Activated CD4-positive, alpha-beta memory T cell treated with anti-CD3 and anti-CD28 coated beads, Interleukin-2, amount 10 ng/mL, durations not matched to agents 7 days and 5 days (primary cell): Measurements from ENCODE around the gene SF1. TPM values are rescaled to one million over a fixed set of nuclear protein-coding genes. Genes with fewer than 3 reads are reported as not detected.
A peak's percentile ranks its signal among the peaks of the same experiment; 100 is the strongest.

Experiments used
- CTCF ChIA-PET: fragments of 350-600 bp; sonication (Branson Sonifier 250); formaldehyde crosslinking; loops from one replicate; lab custom pipeline; 2021; ENCODE audit warnings: antibody characterized with exemption, inconsistent platforms; lab: Charles Lee
- POLR2A ChIA-PET: fragments of 350-600 bp; sonication (Branson Sonifier 250); formaldehyde crosslinking; loops from one replicate; lab custom pipeline; 2021; ENCODE audit warnings: antibody characterized with exemption; lab: Charles Lee
- DNase-seq: peaks from one replicate; pipeline ENCODE4 v3.0.0-alpha.2; 2020
- H3K27ac Mint-ChIP-seq: one replicate; pipeline ENCODE4 v1.8.0; 2021; ENCODE audit warnings: mild to moderate bottlenecking, mixed read lengths
- H3K27me3 Mint-ChIP-seq: one replicate; pipeline ENCODE4 v1.8.0; 2021; ENCODE audit warnings: mixed read lengths
- H3K36me3 Mint-ChIP-seq: one replicate; pipeline ENCODE4 v1.8.0; 2021; ENCODE audit warnings: low read depth, mixed read lengths
- H3K4me1 Mint-ChIP-seq: one replicate; pipeline ENCODE4 v1.8.0; 2021; ENCODE audit warnings: mixed read lengths
- H3K4me3 Mint-ChIP-seq: one replicate; pipeline ENCODE4 v1.8.0; 2021; ENCODE audit warnings: mild to moderate bottlenecking, mixed read lengths
- H3K9me3 Mint-ChIP-seq: one replicate; pipeline ENCODE4 v1.8.0; 2021; ENCODE audit warnings: mixed read lengths
- total RNA-seq, 2 experiments: library from RNA; stranded (reverse); gene quantifications; one replicate each; pipeline ENCODE4 v1.2.3, GENCODE V29; 2021

The SF1 gene
- total RNA-seq, 2 experiments from 2014 or later: 385 to 390 TPM

DNA sequence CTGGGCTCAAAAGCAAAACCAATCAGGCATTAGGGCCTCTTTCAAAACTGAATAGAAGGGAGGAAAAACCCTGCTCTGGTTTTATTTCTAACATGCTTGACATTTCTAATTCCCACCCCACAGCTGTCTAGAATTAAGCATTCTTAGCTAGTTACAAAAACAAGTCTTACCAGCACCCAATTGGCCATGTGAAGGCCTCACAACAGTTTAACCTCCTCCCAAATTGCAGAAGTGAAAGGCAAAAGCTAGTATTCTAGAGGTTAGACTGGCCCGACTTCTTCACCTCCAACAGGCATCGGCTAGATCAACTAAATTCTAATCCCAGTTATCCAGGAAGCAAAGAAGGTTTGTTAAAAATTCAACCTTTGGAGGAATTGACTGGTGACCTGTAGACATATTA is 6.5 kb downstream of the SF1 start:
- Mint-ChIP-seq H3K27me3 (no peaks in the 10 kb centered on the region), H3K4me1 (peaks cover 93% of the 10 kb centered on the region), H3K36me3 (peaks cover 99% of the 10 kb centered on the region), H3K27ac (peak overlapping the region; percentile 84), H3K4me3 (peak overlapping the region; percentile 5), H3K9me3 (no peaks in the 10 kb centered on the region)
- ChIA-PET POLR2A (interaction anchor here (0.8 to 10.9 kb wide), 7 partner anchors 8 to 67 kb away, joined by 3 to 197 read pairs (median 5); partner anchors contain the start of genes MEN1 and RASGRP2), CTCF (interaction anchor here (1.1 to 3.2 kb wide), 4 partner anchors 8 to 83 kb away, joined by 3 to 33 read pairs (median 4); partner anchors contain the start of gene RASGRP2)
- no peak for DNase-seq

DNA sequence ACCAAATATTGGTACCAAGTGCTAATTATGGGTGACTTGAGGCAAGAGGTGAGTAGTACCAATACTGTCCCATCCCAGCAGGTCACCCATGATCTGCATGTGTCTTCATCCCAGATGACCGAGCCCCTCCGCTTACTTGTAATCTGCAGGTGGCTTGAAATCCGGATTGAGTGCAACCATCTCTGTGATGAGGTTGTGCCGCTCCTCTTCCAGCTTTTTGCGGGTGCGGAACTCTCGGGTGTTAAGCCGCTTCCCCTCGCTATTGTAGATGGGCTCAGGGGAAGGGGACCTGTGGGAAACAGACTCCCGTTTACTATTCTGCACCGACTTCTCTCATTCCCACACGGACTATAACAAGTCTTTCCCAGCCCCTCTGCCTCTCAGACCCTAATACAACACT is 8.2 kb downstream of the SF1 start:
- H3K36me3 Mint-ChIP-seq: peaks cover 94% of the 10 kb centered on the region
- ChIA-PET CTCF (interaction anchor here (0.7 to 3.2 kb wide), 3 partner anchors 10 to 26 kb away, joined by 3 to 33 read pairs (median 20); partner anchors contain the start of gene RASGRP2), POLR2A (interaction anchor here (0.8 to 10.9 kb wide), 4 partner anchors 7 to 26 kb away, joined by 4 to 197 read pairs (median 13); partner anchors contain the start of genes PYGM and RASGRP2)
- peak overlapping the region; percentile 1 for H3K27ac Mint-ChIP-seq
- H3K9me3 Mint-ChIP-seq: no peaks in the 10 kb centered on the region
- DNase-seq: no peak
- no peaks in the 10 kb centered on the region for H3K27me3 Mint-ChIP-seq
- peaks cover 88% of the 10 kb centered on the region for H3K4me1 Mint-ChIP-seq
- H3K4me3 Mint-ChIP-seq: no peak overlapping the region

DNA sequence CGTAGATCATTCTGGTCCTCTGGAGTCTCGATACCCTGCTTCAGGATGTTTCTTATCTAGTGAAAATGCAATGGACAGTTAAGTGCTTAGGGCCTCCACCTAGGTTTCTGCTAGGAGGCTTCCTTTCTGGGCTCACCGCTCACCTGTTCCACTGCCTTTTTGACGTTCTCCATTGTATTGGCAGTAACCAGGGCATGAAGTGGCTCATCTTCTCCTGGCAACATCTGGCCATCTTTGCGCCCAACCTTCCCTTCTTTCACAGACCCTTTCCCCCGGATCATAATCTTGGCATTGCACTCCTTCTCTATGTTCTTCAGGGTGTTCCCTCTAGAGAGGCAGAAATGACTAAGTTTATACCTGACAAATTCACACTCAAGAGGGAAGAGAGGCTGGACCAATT is 9.1 kb downstream of the SF1 start:
- Mint-ChIP-seq H3K4me3 (no peak overlapping the region), H3K4me1 (peaks cover 88% of the 10 kb centered on the region), H3K9me3 (no peaks in the 10 kb centered on the region), H3K27ac (peak overlapping the region; percentile 66), H3K27me3 (no peaks in the 10 kb centered on the region), H3K36me3 (peaks cover 94% of the 10 kb centered on the region)
- ChIA-PET CTCF (interaction anchor here (3.1 kb wide), 1 partner anchor 25 kb away, joined by 20 read pairs; the partner anchor contains the start of gene RASGRP2), POLR2A (interaction anchor here (0.8 to 13.2 kb wide), 5 partner anchors 8 to 33 kb away, joined by 3 to 435 read pairs (median 13); partner anchors contain the start of gene RASGRP2)
- DNase-seq: no peak

DNA sequence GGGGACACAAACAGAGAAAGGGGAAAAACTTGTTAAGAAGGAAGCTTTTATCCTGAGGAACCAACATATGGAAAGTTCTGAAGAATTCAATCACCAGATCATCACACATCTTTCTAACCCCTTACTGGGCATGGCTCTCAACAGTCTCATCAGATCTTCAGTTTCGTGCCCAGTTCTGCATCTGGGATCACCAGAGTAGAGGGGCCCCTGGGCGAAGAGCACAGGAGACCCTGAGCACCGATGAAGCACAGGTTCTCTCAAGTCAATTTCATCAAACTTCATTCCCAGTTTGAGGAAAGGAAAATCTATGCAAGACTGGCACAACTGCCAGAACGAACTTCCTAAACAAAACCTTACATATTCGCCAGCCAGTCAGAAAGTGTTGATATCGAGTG is 10.0 kb downstream of the SF1 start:
- no peaks in the 10 kb centered on the region for H3K9me3 Mint-ChIP-seq
- H3K4me3 Mint-ChIP-seq: no peak overlapping the region

DNA sequence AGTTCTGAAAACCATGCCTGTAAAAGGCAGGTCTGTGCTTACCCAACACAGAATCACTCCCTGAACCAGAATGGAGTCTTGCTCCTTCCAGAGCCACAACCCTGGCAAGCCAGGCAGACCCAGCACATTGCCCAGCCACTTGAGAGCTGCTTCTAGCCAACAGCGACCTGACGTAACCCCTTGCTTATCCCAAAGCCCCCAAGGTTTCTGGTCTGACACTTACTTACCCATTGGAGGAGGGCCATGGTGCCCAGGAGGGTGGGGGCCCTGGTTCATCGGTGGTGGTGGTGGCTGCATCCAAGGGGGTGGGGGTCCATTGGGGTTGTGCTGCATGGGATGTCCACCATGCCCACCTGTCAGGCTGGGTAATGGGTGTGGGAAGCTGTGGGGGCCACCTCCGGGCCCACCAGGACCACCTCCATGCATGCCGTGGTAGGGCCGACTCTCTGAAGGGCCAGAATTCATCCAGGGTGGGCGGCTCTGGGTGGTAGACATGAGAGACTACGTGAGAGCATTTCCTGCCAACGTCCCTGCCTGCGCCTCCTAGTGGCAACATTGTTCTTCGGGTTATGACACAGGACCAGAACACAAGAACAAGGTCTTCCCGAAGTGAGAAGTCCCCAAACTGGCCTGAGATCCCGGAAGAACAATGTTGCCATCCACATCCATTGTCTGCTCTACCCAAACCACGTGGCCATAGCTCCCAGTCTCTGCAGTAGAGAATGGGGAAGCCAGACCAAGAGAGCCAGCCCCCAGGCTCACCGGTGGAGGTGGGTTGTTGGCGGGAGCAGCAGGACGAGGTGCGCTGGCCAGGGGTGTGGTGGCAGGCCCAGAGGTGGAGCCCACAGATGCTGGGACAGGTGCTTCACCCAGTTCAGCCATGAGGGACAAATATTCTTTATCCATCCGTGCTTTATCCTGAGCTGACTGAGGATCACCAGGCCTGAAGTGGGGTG is 10.7 kb downstream of the SF1 start:
- Mint-ChIP-seq H3K4me1 (peaks cover 90% of the 10 kb centered on the region), H3K4me3 (no peak overlapping the region), H3K9me3 (no peaks in the 10 kb centered on the region), H3K36me3 (peaks cover 94% of the 10 kb centered on the region), H3K27me3 (no peaks in the 10 kb centered on the region), H3K27ac (peak overlapping the region; percentile 85)
- CTCF ChIA-PET: interaction anchor here (0.9 to 3.1 kb wide), 6 partner anchors 9 to 26 kb away, joined by 3 to 20 read pairs (median 7); partner anchors contain the start of genes RASGRP2 and SF1
- peak; percentile 83 for DNase-seq
- POLR2A ChIA-PET: interaction anchor here (1.0 to 13.2 kb wide), 6 partner anchors 9 to 35 kb away, joined by 3 to 435 read pairs (median 6); partner anchors contain the start of genes RASGRP2 and SF1

More for the DNA sequence above, 10.0 kb downstream of the SF1 start:
- H3K27me3 Mint-ChIP-seq: no peaks in the 10 kb centered on the region
- H3K27ac Mint-ChIP-seq: peak overlapping the region; percentile 85
- H3K4me1 Mint-ChIP-seq: peaks cover 90% of the 10 kb centered on the region
- no peak for DNase-seq
- ChIA-PET CTCF (interaction anchor here (0.9 to 3.1 kb wide), 6 partner anchors 9 to 26 kb away, joined by 3 to 20 read pairs (median 7); partner anchors contain the start of genes RASGRP2 and SF1), POLR2A (interaction anchor here (1.2 to 13.2 kb wide), 5 partner anchors 9 to 26 kb away, joined by 3 to 435 read pairs (median 7); partner anchors contain the start of genes RASGRP2 and SF1)
- peaks cover 94% of the 10 kb centered on the region for H3K36me3 Mint-ChIP-seq

DNA sequence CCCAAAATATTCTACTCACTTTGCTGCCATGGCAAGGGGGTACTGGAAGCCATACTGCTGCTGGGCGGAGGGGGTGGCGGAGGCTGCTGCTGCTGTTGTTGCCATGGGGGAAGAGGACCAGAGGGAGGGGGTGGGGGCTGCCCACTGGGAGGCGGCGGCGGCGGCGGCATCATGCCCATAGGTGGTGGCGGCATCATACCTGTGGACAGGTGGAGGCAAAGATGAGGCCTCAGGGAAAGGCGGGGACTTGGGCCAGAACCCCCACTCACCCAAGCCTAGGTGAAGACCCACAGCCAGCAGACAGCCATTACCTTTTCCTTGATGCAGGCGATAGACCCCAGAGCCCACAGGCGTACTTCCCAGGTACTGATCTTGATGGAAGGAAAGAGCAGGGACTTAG is 11.5 kb downstream of the SF1 start:
- Mint-ChIP-seq H3K9me3 (no peaks in the 10 kb centered on the region), H3K4me3 (no peak overlapping the region), H3K27ac (peak overlapping the region; percentile 85), H3K4me1 (peaks cover 90% of the 10 kb centered on the region), H3K36me3 (peaks cover 93% of the 10 kb centered on the region), H3K27me3 (no peaks in the 10 kb centered on the region)
- CTCF ChIA-PET: interaction anchor here (1.9 to 11.8 kb wide), 4 partner anchors 10 to 23 kb away, joined by 10 to 132 read pairs (median 24); partner anchors contain the start of genes RASGRP2 and SF1
- DNase-seq: no peak
- POLR2A ChIA-PET: interaction anchor here (1.0 to 13.2 kb wide), 5 partner anchors 10 to 35 kb away, joined by 4 to 435 read pairs (median 13); partner anchors contain the start of genes RASGRP2 and SF1

DNA sequence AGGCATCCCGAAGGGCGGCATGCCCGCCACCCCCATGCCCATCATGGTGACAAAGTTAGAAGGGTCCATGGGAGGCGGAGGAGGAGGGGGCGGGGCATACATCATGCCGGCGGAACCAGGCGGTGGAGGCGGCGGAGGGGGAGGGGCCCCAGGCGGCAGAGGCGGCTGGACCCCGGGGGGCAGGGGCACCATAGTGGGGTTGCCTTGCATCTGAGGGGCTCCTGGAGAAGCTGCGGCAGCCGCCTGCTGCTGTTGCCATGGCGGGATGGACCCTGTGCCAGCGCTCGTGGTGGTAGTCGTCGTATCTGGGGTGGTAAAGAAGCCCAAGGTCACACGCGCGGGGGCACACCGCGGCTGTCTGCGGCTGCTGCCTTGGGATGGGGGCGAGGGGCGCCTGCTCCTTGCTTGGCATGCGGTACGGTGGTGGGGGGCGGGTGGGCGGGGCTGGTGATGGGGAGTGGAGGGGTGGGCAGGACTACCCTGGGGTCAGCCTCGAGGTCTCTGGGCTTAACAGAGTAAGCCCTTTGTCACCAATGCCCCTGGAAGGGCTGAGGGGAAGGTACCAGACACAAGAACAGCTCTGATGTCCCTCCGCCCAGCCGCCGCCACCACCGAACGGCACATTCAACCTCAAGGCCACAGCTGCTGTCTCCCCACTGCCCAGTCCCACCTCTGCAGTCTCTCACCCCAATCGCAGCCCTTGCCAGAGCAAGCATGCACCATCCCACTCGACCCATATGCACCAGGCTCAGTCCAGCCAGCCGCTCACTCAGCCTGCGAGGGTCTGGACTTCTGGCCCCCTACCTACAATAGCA is 12.3 kb downstream of the SF1 start:
- H3K9me3 Mint-ChIP-seq: no peaks in the 10 kb centered on the region
- ChIA-PET CTCF (interaction anchor here (4.3 to 11.8 kb wide), 2 partner anchors 11 to 21 kb away, joined by 27 to 132 read pairs; partner anchors contain the start of genes RASGRP2 and SF1), POLR2A (interaction anchor here (7.9 to 13.2 kb wide), 2 partner anchors 11 to 20 kb away, joined by 151 to 435 read pairs; partner anchors contain the start of genes RASGRP2 and SF1)
- no peak overlapping the region for H3K4me3 Mint-ChIP-seq
- H3K27ac Mint-ChIP-seq: peak overlapping the region; percentile 99
- peaks cover 89% of the 10 kb centered on the region for H3K36me3 Mint-ChIP-seq
- H3K4me1 Mint-ChIP-seq: peaks cover 89% of the 10 kb centered on the region
- no peak for DNase-seq
- H3K27me3 Mint-ChIP-seq: no peaks in the 10 kb centered on the region

DNA sequence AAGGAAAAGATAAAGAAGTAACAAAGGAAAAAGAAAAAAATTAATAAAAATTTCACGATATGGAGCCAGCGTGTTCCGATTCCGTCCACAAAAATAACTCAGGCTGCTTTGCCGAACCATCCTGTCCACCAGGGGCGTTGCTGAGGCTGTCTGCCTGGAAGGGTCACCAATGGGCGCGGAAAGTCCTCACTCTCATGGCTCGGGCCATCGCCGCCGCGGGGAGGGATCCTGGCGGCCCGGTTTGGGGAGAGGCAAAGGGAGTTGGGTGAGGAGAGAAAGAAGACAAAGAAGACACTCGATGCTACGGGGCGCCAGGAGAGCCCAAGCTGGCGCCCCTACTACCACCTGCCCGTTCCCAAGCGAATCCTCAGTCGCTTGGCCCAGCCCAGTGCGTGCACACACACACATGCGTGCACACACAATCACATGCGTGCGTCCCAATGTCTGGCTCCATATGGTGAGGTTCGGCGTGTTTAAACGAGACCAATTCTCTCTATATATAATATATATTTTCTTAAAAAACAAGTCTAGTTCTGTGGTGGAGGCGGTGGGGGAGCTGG is 13.0 kb downstream of the SF1 start:
- no peaks in the 10 kb centered on the region for H3K9me3 Mint-ChIP-seq
- peaks cover 87% of the 10 kb centered on the region for H3K36me3 Mint-ChIP-seq
- H3K27ac Mint-ChIP-seq: peak overlapping the region; percentile 99
- no peak for DNase-seq
- peak overlapping the region; percentile 72 for H3K4me3 Mint-ChIP-seq
- ChIA-PET CTCF (interaction anchor here (4.3 to 11.8 kb wide), 2 partner anchors 12 to 21 kb away, joined by 27 to 132 read pairs; partner anchors contain the start of genes RASGRP2 and SF1), POLR2A (interaction anchor here (7.9 to 13.2 kb wide), 2 partner anchors 12 to 19 kb away, joined by 151 to 435 read pairs; partner anchors contain the start of genes RASGRP2 and SF1)
- peaks cover 89% of the 10 kb centered on the region for H3K4me1 Mint-ChIP-seq
- no peaks in the 10 kb centered on the region for H3K27me3 Mint-ChIP-seq

DNA sequence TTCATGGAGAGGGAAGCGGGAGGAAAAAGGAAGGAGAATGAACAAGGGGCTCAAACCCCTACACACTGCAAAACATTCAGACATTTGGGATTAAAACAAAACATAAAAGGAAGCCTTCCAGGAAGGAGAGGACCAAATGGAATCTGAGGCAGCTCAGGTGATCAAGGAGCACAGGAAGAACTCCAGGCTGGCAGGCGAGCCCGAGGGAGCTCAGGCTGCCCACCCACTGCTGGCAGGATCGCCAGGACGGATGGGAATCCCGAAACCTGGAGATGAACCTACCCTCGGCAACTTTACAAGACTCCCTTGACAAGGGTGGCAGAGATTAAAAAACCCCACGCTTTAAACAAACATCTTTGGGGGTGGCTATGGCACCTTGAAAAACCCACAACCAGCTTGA is 13.6 kb downstream of the SF1 start:
- Mint-ChIP-seq H3K27ac (peak overlapping the region; percentile 99), H3K27me3 (no peaks in the 10 kb centered on the region), H3K4me1 (peaks cover 92% of the 10 kb centered on the region), H3K36me3 (peaks cover 85% of the 10 kb centered on the region), H3K9me3 (no peaks in the 10 kb centered on the region), H3K4me3 (peak overlapping the region; percentile 72)
- CTCF ChIA-PET: interaction anchor here (0.9 to 11.8 kb wide), 5 partner anchors 12 to 447 kb away, joined by 3 to 132 read pairs (median 4); partner anchors contain the start of genes MEN1, PRDX5, RASGRP2 and SF1
- POLR2A ChIA-PET: interaction anchor here (1.1 to 13.2 kb wide), 3 partner anchors 12 to 39 kb away, joined by 3 to 435 read pairs (median 151); partner anchors contain the start of genes RASGRP2 and SF1
- no peak for DNase-seq

DNA sequence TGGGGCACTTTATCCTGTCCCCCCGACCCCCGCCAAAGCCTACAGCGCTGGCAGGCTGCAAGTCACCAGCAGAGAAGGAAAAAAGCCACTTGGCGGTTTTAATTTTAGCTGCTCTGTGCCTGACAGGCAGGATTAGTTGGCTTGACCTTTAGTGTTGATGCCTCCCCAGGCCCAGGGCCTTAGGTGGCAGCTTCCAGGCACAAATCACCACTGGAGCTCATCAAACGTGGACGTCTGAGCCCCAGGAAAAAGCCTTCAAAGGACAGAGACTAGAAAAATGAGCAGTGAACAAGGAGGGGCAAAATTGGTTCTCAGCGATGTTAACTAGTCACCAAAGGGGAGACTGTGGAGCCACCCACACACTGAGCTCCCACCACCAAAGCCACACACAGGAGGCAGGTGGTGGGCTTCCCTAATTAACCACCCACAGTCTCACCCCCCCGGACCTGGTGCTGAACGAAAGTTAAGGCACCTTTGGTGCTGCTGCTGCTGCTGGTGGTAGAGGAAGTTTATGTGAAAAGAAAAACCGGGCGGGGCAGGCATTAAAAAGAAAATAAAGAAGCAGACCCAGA is 14.2 kb downstream of the SF1 start:
- H3K27ac Mint-ChIP-seq: peak overlapping the region; percentile 99
- ChIA-PET POLR2A (interaction anchor here (1.0 to 13.2 kb wide), 7 partner anchors 8 to 277 kb away, joined by 3 to 435 read pairs (median 6); partner anchors contain the start of genes MAP4K2, RASGRP2, SAC3D1 and SF1), CTCF (interaction anchor here (0.7 to 11.8 kb wide), 7 partner anchors 8 to 446 kb away, joined by 3 to 132 read pairs (median 4); partner anchors contain the start of genes MEN1, PRDX5, RASGRP2 and SF1)
- peak; percentile 72 for DNase-seq
- H3K36me3 Mint-ChIP-seq: peaks cover 79% of the 10 kb centered on the region
- peak overlapping the region; percentile 72 for H3K4me3 Mint-ChIP-seq
- peaks cover 87% of the 10 kb centered on the region for H3K4me1 Mint-ChIP-seq
- H3K9me3 Mint-ChIP-seq: no peaks in the 10 kb centered on the region
- H3K27me3 Mint-ChIP-seq: no peaks in the 10 kb centered on the region
